ENCODE measurements around the gene FAM162A.

Gene FAM162A

DNA sequence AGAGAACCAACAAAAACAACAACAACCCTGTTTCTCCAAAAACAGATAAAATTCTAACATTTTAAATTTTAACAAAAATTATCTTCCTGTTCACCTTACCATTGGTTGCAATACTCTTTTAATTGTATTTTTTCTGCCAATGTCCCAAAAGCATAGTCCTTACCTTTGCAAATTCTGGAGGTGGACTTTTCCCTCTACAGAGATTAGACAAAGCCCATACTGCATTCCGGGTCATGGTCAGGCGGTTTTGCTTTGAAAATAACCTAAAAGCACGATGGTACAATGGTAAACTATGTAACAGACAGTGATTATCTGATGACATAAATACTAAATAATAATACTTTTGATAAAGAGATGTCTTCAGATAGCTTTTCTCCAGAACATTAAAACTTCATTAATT is 67.4 kb downstream of the FAM162A start:
- Mint-ChIP-seq H3K4me1 (no peaks in the 10 kb centered on the region), H3K27ac (no peak overlapping the region), H3K36me3 (ENCODE audit: low read depth) (peaks cover 79% of the 10 kb centered on the region), H3K4me3 (no peak overlapping the region), H3K27me3 (ENCODE audit: low read depth, poor library complexity) (peaks cover under 1% of the 10 kb centered on the region), H3K9me3 (peaks cover 28% of the 10 kb centered on the region)
- TF ChIP-seq, protein P1, sequence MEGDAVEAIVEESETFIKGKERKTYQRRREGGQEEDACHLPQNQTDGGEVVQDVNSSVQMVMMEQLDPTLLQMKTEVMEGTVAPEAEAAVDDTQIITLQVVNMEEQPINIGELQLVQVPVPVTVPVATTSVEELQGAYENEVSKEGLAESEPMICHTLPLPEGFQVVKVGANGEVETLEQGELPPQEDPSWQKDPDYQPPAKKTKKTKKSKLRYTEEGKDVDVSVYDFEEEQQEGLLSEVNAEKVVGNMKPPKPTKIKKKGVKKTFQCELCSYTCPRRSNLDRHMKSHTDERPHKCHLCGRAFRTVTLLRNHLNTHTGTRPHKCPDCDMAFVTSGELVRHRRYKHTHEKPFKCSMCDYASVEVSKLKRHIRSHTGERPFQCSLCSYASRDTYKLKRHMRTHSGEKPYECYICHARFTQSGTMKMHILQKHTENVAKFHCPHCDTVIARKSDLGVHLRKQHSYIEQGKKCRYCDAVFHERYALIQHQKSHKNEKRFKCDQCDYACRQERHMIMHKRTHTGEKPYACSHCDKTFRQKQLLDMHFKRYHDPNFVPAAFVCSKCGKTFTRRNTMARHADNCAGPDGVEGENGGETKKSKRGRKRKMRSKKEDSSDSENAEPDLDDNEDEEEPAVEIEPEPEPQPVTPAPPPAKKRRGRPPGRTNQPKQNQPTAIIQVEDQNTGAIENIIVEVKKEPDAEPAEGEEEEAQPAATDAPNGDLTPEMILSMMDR (IDR thresholded peaks at IDR 0.05), result no peak
- no peak for DNase-seq

- Mint-ChIP-seq H3K4me3 (no peak overlapping the region), H3K4me1 (no peaks in the 10 kb centered on the region), H3K27ac (no peak overlapping the region), H3K27me3 (ENCODE audit: low read depth, poor library complexity) (no peaks in the 10 kb centered on the region), H3K36me3 (ENCODE audit: low read depth) (peaks cover 48% of the 10 kb centered on the region), H3K9me3 (no peaks in the 10 kb centered on the region)
- TF ChIP-seq, protein P1 (IDR thresholded peaks at IDR 0.05), result no peak
- DNase-seq, result no peak
Observed at GRCh38 chr3:122456074-122456473, 72.1 kb downstream of the FAM162A start.

DNA sequence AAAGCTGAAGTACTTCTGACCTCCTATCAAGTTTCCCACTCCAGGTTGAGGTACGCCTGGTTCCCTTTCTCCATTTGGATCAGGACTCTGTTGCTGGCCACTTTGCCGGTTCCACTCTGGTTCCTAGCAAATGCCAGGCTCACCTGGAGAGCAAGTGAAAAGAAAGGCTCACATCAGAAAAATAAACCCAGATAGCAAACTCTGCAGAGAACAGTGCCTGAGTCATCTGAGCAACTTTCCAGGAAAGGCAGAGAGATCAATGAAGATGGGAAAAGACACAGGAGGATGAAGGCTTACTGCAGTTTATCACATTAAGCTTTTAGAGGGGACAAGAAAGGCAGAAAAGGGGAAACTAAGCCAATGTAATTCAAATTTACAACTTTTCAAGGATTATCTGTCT is 73.7 kb downstream of the FAM162A start:
- peaks cover 49% of the 10 kb centered on the region for H3K36me3 Mint-ChIP-seq (ENCODE audit: low read depth)
- no peaks in the 10 kb centered on the region for H3K9me3 Mint-ChIP-seq
- H3K4me1 Mint-ChIP-seq, result no peaks in the 10 kb centered on the region
- no peak for DNase-seq
- H3K27me3 Mint-ChIP-seq (ENCODE audit: low read depth, poor library complexity), result no peaks in the 10 kb centered on the region
- H3K27ac Mint-ChIP-seq, result no peak overlapping the region
- H3K4me3 Mint-ChIP-seq, result no peak overlapping the region
- TF ChIP-seq, protein P1 (IDR thresholded peaks at IDR 0.05), result no peak

DNA sequence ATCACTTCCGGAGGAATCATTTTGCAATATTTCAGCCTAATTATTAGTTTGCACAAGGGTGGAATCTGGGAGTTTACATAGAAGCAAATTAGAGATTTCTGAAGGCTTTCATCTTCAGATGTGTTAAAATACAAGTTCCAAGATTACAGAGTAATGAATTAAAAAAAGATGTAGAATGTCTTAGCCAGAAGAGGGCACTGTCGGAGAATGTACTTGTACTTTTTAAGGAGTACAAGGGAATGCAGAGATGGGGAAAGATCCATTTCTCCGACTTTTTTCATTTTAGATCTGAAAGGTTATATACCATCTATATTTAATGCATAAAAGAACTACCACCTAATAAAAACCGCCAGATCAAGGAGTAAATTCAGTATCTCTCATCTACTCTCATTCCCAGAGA is 75.0 kb downstream of the FAM162A start:
- TF ChIP-seq, protein P1 (IDR thresholded peaks at IDR 0.05), result peak; percentile 34
- DNase-seq, result no peak
- no peaks in the 10 kb centered on the region for H3K27me3 Mint-ChIP-seq (ENCODE audit: low read depth, poor library complexity)
- no peak overlapping the region for H3K27ac Mint-ChIP-seq
- peaks cover 57% of the 10 kb centered on the region for H3K36me3 Mint-ChIP-seq (ENCODE audit: low read depth)
- H3K4me3 Mint-ChIP-seq, result no peak overlapping the region
- no peaks in the 10 kb centered on the region for H3K4me1 Mint-ChIP-seq
- no peaks in the 10 kb centered on the region for H3K9me3 Mint-ChIP-seq

- H3K4me1 Mint-ChIP-seq, result no peaks in the 10 kb centered on the region
- H3K9me3 Mint-ChIP-seq, result no peaks in the 10 kb centered on the region
- H3K36me3 Mint-ChIP-seq (ENCODE audit: low read depth), result peaks cover 57% of the 10 kb centered on the region
- no peaks in the 10 kb centered on the region for H3K27me3 Mint-ChIP-seq (ENCODE audit: low read depth, poor library complexity)
- H3K4me3 Mint-ChIP-seq, result no peak overlapping the region
- H3K27ac Mint-ChIP-seq, result no peak overlapping the region
- TF ChIP-seq, protein P1 (IDR thresholded peaks at IDR 0.05), result no peak
- no peak for DNase-seq
Observed at GRCh38 chr3:122461806-122462205, 77.8 kb downstream of the FAM162A start.

Data from nephron progenitor cell (in vitro differentiated cells).